ENCODE results near the gene PLCB4.

Gene PLCB4

GRCh38 chr20:9185511-9185910 lies 116.6 kb downstream of the PLCB4 start:
- DNase-seq, result no peak

- DNase-seq, result no peak
These were observed 117.5 kb downstream of the PLCB4 start for GRCh38 chr20:9186396-9186795.

- no peak for DNase-seq
These were observed 126.1 kb downstream of the PLCB4 start for GRCh38 chr20:9195031-9195430.

DNA sequence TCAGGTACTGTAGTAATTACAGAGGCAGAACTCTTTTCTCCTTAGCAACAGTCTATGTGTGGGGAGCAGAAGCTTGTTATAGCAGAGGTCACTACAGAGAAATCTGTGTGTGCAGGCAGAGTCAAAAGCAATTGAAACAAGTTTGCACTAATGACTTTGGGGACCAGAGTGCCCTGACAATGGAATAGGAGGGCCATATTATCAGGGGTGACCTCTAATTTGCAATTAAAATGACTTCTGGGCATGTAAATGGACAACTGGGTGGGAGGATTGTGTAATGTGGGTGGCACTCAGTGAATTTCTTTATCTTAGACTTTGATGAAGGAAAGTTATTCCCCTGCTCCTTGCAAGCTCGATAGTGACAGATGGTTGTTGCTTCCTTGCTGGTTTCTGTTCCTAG lies 127.2 kb downstream of the PLCB4 start:
- no peak for DNase-seq

DNA sequence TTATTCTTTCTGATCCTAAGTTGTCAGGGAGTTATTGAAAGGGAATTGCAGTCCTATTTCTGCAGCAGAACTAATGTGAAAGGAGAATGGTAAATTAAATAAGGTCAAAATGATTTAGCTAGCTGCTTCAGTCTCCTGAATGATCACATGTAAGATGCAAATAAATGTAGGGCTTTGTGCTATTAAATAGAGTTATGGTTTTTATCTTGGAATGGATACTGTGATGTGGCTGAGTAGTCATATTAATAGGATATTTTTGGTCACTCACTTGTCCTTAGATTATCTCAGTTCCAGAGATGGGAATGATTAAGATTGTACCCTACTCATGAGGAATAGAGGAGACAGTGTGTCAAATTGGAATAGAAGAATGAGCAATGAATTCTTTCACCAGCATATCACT lies 129.6 kb downstream of the PLCB4 start:
- DNase-seq, result no peak

DNA sequence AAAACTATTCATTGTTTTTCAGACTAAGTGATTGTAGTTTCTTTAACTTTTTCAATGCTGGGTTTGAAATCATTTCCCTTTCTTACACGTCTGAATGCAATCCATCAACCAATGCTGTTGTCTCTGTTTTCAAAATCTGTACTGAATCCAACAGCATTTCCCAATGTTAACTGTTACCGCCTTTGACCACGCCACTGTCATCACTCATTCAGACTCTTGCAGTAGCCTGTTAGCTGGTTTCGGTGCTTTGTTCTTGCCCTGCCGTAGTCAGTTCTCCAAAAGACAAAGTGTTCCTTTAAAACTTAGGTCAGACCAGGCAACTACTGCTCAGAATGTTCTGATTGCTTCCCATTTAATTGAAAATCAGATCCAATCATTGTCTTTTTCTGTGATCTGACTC lies 131.3 kb downstream of the PLCB4 start:
- DNase-seq, result no peak

- DNase-seq, result no peak
These were observed 131.7 kb downstream of the PLCB4 start for GRCh38 chr20:9200620-9201019.

GRCh38 chr20:9202420-9203080 lies 133.7 kb downstream of the PLCB4 start:
- no peak for DNase-seq

DNA sequence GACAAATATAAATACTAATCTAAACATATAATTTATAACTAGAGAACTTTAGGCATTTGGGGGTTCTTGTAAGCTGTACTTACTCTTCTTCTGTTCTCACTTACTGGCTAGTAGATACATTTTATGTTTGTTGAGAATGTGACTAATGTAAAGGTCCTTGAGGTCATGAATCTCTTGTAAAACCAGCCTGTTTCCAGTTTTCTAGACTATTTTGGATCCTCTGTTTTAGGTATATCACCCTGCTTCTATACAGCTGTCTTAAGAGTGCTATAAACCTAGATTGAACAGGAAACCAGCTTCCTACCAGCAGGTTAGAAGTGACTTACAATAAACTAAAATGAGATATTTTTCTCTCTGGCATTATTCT lies 134.2 kb downstream of the PLCB4 start:
- DNase-seq, result no peak

DNA sequence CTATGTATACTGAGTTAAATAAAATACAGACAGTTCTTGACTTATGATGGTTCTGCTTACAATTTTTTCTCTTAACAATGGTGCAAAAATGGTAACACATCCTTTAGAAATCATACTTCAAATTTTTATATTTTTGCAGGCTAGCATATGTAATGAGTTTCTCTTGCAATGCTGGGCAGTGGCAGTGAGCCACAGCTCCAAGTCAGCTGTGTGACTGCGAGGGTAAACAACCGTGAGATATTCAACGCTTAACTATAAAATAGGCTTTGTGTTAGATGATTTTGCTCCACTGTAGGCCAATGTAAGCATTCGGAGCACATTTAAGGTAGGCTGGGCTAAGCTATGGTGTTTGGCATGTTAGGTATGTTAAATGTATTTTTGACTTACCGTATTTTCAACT lies 136.1 kb downstream of the PLCB4 start:
- no peak for DNase-seq

DNA sequence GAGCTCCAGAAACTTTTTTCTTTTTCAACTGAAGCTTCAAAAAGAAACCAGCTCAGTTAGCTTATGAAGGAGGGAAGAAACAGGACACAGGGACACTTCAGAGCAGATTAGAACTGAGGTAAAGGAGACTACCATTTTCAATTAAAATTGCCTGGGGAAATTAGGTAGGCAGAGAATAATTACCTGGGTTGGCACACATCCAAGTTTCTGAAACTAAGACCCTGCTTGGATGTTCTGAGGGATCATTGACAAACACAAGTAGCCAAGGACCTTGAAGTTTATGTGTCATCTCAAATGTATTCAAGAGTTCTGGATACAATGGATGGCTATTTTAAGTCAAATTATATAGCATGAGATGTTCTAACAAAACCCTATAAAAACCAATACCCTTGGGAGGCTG lies 137.6 kb downstream of the PLCB4 start:
- DNase-seq, result no peak

DNA sequence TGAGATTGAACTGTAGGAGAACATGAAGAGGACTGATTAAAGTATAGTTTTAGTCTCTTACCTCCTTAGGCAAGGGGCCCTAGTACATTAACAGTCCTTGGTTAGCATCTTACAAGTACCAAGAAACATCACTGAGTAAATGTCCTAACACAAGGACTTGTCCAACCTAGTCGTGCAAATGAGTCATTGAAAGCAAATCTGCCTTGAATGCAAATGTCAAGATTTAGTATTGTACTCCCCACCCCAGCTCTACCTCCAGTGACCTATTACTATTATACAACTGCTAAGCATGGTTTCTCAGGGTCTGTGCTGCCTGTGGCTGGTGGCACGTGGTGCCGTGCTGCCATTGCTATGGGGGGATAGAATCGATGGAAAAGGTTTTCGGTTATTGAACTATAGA lies 138.4 kb downstream of the PLCB4 start:
- DNase-seq, result no peak

GRCh38 chr20:9210356-9210755 lies 141.5 kb downstream of the PLCB4 start:
- DNase-seq, result no peak

DNA sequence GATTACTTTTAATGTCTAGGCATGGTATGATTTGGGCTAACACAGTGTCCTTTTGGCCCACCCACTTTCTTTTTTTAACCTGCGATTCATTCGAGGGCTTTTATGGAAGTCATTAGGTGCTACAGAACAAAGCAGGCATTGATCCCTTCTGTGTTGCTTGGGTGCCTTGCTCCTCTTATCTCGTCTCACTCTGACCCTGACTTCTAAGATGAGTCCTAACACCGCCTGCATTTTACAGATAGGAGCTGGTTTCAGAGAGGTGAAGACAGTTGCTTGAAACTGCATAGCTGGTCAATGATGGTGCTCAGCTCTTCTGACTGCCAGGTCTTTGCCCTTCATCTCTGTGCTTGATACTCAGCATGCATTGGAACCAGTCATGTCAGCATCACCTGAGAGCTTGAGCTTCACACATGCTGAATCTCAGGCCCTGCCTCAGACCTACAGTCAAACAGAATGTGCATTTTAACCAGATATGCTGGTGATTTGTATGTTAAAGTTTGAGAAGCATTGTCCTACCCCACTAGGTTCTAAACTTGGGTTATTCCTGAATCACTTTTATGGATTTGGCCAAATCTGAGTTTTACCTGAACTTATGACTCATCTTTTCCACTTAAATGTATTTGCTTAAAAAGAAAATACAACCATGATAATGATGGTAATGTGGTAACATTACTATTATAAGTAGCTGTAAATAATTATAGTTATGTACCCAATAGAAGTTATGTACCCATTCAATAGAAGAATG lies 142.3 kb downstream of the PLCB4 start:
- no peak for DNase-seq

- no peak for DNase-seq
These were observed 143.8 kb downstream of the PLCB4 start for GRCh38 chr20:9212735-9213134.

DNA sequence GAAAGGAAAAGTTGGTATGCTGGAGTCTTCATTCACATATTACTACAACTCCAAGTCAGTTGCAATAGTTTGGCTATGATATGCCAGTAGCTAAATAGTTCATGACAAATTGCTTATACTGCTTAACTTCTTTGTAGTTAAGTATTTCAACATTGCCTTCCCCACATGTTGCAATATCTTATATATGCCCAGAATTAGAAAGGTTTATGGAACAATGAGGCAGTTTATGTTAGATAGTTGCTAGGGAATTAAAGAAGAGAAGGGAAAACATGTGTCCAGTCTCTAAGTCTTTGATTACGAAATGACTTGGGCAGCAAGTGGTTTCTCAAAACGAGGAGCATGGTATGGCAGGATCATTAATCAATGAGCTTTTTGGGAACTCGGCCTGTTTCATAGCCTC lies 145.8 kb downstream of the PLCB4 start:
- no peak for DNase-seq

- DNase-seq, result no peak
These were observed 146.7 kb downstream of the PLCB4 start for GRCh38 chr20:9215539-9215938.

GRCh38 chr20:9218531-9218961 lies 149.7 kb downstream of the PLCB4 start:
- DNase-seq, result no peak

DNA sequence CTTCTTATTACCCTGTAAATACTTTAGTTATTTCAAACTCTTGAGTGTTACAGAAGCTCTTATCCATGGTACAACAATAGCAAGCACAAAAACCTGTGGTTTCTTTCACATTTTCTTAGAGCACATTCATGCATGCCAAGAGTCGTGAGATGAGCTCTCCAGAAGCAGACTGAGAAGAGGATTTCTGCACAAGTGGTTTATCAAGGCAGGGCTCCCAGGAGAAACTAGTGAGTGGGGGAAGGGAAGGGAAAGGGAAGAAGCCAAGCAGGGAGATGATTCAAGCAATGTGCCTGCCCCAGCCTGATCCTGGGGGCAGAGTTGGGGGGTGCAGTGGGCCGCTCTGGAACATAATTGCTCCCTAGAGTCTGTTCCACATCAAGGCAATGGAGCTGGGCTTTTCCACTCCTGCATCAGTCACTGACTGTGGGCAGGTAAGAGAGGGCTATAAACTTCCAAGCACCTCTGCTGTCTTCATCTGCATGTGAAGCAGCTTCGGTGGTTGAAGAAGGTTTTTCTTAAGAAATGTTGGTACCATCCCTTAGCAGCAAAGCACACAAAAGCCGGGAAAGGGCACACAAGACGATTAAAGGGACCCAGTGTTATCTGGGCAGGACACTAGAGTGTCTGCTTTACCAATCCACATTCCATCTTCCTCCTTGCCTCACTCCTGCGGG lies 152.1 kb downstream of the PLCB4 start:
- DNase-seq, result no peak

DNA sequence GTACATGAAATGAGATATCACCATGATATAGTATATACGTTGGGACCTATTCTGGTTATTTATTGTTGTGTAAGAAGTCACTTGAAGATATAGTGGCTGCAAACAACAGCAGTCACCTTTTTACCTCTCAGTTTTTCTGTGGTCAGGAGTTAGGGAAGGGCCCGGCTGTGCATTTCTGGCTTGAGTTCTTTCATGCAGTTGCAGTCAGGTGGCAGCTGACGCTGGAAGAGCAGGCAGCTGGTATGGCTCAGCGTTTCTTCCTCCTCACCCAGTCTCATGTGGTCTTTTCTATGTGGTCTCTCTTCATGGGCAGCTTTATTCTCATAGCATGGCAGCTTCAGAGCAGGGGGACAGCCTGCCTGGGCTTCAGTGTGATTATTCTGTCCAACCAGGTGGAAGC lies 154.4 kb downstream of the PLCB4 start:
- no peak for DNase-seq

DNA sequence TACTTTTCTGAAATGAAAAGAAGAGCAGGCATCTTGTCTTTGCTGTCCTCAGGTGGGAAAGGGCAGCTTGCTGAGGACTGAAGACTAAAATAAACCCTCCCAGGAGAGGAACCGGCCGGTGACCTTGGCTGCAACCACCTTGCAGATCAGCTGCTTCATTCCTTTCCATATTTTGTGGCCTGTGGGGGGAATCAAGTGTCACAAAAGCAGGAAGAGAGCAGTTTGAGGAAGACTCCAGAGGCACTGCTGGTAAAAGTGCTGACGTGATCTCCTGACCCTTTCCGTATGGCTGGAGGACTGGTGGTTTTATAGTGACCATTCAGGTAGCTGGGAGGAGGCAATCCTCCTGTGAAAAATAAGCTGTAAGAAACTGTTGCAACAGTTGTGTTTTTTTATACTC lies 157.0 kb downstream of the PLCB4 start:
- DNase-seq, result no peak

DNA sequence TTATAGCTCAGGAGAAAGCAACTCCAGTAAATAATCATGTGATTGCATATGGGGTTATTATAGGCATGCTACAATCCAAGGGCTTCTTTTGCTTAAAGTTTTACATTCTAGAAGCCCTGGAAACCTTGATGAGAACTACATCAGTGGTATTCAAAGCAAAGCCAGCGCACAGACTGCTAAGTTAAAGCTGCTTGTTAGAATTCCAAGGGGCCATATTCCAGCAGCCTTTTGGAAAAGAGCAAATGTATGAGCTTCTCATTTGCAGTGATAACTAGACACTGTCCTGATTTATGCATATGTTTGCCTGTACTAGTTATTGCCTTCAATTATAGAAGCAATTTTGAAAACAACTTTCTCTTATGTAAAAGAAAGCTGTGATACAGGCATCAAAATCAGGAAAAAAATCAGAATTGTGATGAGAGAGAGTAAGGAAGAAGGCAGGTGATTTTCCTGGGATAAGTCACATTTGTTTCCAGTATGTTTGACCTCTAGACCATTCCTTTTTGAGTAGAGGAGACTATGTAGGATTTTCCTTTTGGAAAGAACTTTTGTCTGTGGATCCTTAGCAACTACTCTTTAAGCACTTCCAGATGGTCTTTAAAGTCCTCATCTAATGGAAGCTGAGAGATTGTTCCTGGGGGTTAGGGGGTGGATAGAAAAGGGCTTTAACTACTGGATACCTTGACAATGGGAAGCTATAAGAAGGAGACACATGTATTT lies 159.2 kb downstream of the PLCB4 start:
- no peak for DNase-seq

GRCh38 chr20:9228774-9229450 lies 160.0 kb downstream of the PLCB4 start:
- DNase-seq, result no peak
